ENCODE measurements around the gene PAPOLA. TPM values are rescaled to one million over a fixed set of nuclear protein-coding genes. Genes with fewer than 3 reads are reported as not detected.

The PAPOLA gene
- total RNA-seq, 5 donors from 2014 or later (not counting 1 experiment from before 2014, with no cell fraction given), result 168 to 207 (median 183) TPM

DNA sequence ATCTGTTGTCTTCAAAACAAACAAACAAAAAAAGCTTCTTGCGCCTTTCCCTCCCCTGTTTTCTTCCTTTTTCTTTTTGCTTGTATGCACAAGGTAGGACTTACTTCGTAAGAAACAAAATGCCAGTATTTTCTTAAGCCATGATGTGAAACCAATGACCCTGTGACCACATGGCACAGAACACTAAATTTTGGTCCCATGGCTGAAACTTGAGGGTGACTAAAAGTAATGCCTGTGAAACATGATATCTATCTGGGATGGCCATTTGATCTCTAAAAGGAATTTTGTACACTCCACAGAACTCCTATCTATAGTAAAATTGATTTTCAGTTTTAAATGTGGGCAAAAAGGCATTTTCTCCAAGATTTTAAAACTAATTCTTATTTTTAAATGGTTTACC, 63.6 kb downstream of the PAPOLA start:
- Histone ChIP-seq H3K36me3 (ENCODE audit: control insufficient read depth in 2 of 2, extremely low read depth in 1 of 2, insufficient read depth in 1 of 2, low read length in 1 of 2) (peaks cover 3 to 31% of the 10 kb centered on the region in 2 donors), H3K4me3 (ENCODE audit: control insufficient read depth in 1 of 2, extremely low read depth in 1 of 2, low read length in 1 of 2) (no peak overlapping the region), H3K9me3 (no peaks in the 10 kb centered on the region), H3K27me3 (replicated peaks in 1 of 2; ENCODE audit: control insufficient read depth in 2 of 2, extremely low read depth in 1 of 2, insufficient read depth in 2 of 2, low read length in 1 of 2) (no peaks in the 10 kb centered on the region), H3K27ac (ENCODE audit: low read length) (no peak overlapping the region), H3K4me1 (ENCODE audit: control insufficient read depth in 1 of 2, extremely low read depth in 1 of 2, insufficient read depth in 2 of 2, low read length in 2 of 2) (no peaks in the 10 kb centered on the region)
- no peak for ATAC-seq (replicated peaks in 1 of 4)
- POLR2A ChIA-PET, result interaction anchor here (0.5 to 0.6 kb wide), 3 partner anchors 10 to 115 kb away, joined by 3 to 6 read pairs (median 4); no protein-coding TSS in a partner anchor
- Mint-ChIP-seq H3K4me3 (no peak overlapping the region), H3K27me3 (no peaks in the 10 kb centered on the region), H3K36me3 (peaks cover 31% of the 10 kb centered on the region), H3K27ac (no peak overlapping the region), H3K9me3 (no peaks in the 10 kb centered on the region), H3K4me1 (peaks cover 0 to 3% (median 0%) of the 10 kb centered on the region in 3 donors)
- CTCF ChIA-PET, result interaction anchor here in 1 of 2 donors (1.1 kb wide), 1 partner anchor 11 kb away, joined by 3 read pairs; no protein-coding TSS in a partner anchor
- no peak for DNase-seq
- no CpG with 5 or more reads among the region's 2 CpGs for WGBS (ENCODE audit: insufficient coverage)

DNA sequence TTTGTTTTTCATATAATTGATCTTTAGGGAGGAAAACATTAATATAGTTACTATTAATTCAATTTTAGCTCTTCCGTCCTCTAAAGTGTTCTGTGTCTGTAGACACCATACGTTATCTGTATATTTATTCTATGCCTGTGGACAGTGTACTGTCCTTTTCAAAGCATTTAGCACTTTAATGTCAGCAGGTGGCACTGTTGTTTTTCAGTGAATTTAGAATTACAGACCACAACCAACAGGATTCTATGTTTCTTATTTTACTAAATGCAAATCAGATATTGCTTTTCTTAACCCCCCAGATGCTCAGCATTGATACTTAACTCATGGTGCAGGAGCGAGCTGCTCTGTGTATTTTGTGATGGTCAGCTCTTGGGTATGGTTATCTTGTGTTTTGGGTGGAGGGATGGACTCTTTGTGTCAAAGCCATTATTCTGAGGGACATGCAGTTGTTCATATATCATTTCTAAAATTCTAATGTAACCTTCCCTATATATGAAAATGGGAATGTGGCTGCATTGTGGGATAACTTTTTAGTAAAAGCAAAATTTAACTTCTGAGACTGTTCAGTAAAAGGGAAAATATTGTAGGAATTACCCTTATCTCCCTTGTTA, 65.2 kb downstream of the PAPOLA start:
- H3K4me1 Mint-ChIP-seq, result peaks cover 0 to 3% (median 0%) of the 10 kb centered on the region in 3 donors
- no CpG with 5 or more reads among the region's 3 CpGs for WGBS (ENCODE audit: insufficient coverage)
- H3K36me3 Mint-ChIP-seq, result peaks cover 27% of the 10 kb centered on the region
- H3K4me1 ChIP-seq (ENCODE audit: control insufficient read depth in 1 of 2, extremely low read depth in 1 of 2, insufficient read depth in 2 of 2, low read length in 2 of 2), result no peaks in the 10 kb centered on the region
- ATAC-seq (replicated peaks in 1 of 4) (peak in 1 of 4 experiments; percentile 36), DNase-seq (peak in 2 of 35 experiments; percentile 12 to 52)
- H3K4me3 ChIP-seq (ENCODE audit: control insufficient read depth in 1 of 2, extremely low read depth in 1 of 2, low read length in 1 of 2), result no peak overlapping the region
- H3K36me3 ChIP-seq (ENCODE audit: control insufficient read depth in 2 of 2, extremely low read depth in 1 of 2, insufficient read depth in 1 of 2, low read length in 1 of 2), result peaks cover 3 to 34% of the 10 kb centered on the region in 2 donors
- H3K27ac Mint-ChIP-seq, result peak overlapping the region in 1 of 2 donors; percentile 14
- no peaks in the 10 kb centered on the region for H3K27me3 Mint-ChIP-seq
- H3K4me3 Mint-ChIP-seq, result no peak overlapping the region
- ChIA-PET POLR2A (no interaction called here), CTCF (interaction anchor here in 1 of 2 donors (0.7 to 1.0 kb wide), 2 partner anchors 171 to 174 kb away, joined by 3 to 5 read pairs; no protein-coding TSS in a partner anchor)
- no peaks in the 10 kb centered on the region for H3K9me3 ChIP-seq
- no peak overlapping the region for H3K27ac ChIP-seq (ENCODE audit: low read length)
- no peaks in the 10 kb centered on the region for H3K9me3 Mint-ChIP-seq
- no peaks in the 10 kb centered on the region for H3K27me3 ChIP-seq (replicated peaks in 1 of 2; ENCODE audit: control insufficient read depth in 2 of 2, extremely low read depth in 1 of 2, insufficient read depth in 2 of 2, low read length in 1 of 2)

- Mint-ChIP-seq H3K27me3 (no peaks in the 10 kb centered on the region), H3K9me3 (no peaks in the 10 kb centered on the region), H3K4me3 (no peak overlapping the region), H3K36me3 (peaks cover 33% of the 10 kb centered on the region), H3K4me1 (peaks cover 0 to 3% (median 2%) of the 10 kb centered on the region in 3 donors), H3K27ac (no peak overlapping the region)
- ChIA-PET CTCF (no interaction called here), POLR2A (no interaction called here)
- Histone ChIP-seq H3K4me3 (ENCODE audit: control insufficient read depth in 1 of 2, extremely low read depth in 1 of 2, low read length in 1 of 2) (no peak overlapping the region), H3K9me3 (no peaks in the 10 kb centered on the region), H3K27ac (ENCODE audit: low read length) (no peak overlapping the region), H3K36me3 (ENCODE audit: control insufficient read depth in 2 of 2, extremely low read depth in 1 of 2, insufficient read depth in 1 of 2, low read length in 1 of 2) (peaks cover 3 to 31% of the 10 kb centered on the region in 2 donors), H3K27me3 (replicated peaks in 1 of 2; ENCODE audit: control insufficient read depth in 2 of 2, extremely low read depth in 1 of 2, insufficient read depth in 2 of 2, low read length in 1 of 2) (no peaks in the 10 kb centered on the region), H3K4me1 (ENCODE audit: control insufficient read depth in 1 of 2, extremely low read depth in 1 of 2, insufficient read depth in 2 of 2, low read length in 2 of 2) (no peaks in the 10 kb centered on the region)
- no peak for DNase-seq
- no peak for ATAC-seq (replicated peaks in 1 of 4)
These were observed 66.4 kb downstream of the PAPOLA start for GRCh38 chr14:96568621-96569020.

DNA sequence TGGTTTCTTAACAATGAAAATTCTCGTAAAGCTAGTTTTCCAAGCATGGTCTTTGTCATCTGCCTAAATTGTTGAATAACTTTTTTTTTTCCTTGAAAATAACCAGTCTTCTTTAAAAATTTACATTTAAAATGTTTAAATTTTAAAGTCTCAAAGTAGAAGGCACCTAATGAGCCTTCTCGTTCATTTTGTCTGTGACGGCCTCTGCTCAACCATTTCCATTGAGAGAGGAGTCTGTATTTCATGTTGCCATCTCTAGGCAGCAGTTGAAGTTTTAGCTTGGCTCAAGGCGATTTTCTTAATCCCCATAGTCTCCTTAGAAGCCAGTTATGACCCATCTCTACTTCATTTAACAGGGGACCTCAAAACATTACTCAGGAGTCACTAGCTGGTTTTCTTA, 69.1 kb downstream of the PAPOLA start:
- Histone ChIP-seq H3K4me3 (ENCODE audit: control insufficient read depth in 1 of 2, extremely low read depth in 1 of 2, low read length in 1 of 2) (no peak overlapping the region), H3K27ac (ENCODE audit: low read length) (no peak overlapping the region), H3K36me3 (ENCODE audit: control insufficient read depth in 2 of 2, extremely low read depth in 1 of 2, insufficient read depth in 1 of 2, low read length in 1 of 2) (peaks cover 0 to 19% of the 10 kb centered on the region in 2 donors), H3K27me3 (replicated peaks in 1 of 2; ENCODE audit: control insufficient read depth in 2 of 2, extremely low read depth in 1 of 2, insufficient read depth in 2 of 2, low read length in 1 of 2) (no peaks in the 10 kb centered on the region), H3K9me3 (no peaks in the 10 kb centered on the region), H3K4me1 (ENCODE audit: control insufficient read depth in 1 of 2, extremely low read depth in 1 of 2, insufficient read depth in 2 of 2, low read length in 2 of 2) (no peaks in the 10 kb centered on the region)
- ChIA-PET POLR2A (no interaction called here), CTCF (interaction anchor here (0.6 to 1.1 kb wide), 4 partner anchors 13 to 435 kb away, joined by 3 to 7 read pairs (median 4); no protein-coding TSS in a partner anchor)
- peaks cover 18% of the 10 kb centered on the region for H3K36me3 Mint-ChIP-seq
- H3K9me3 Mint-ChIP-seq, result no peaks in the 10 kb centered on the region
- no peaks in the 10 kb centered on the region for H3K27me3 Mint-ChIP-seq
- ATAC-seq (replicated peaks in 1 of 4), result no peak
- no CpG with 5 or more reads among the region's 4 CpGs for WGBS (ENCODE audit: insufficient coverage)
- peaks cover 6 to 16% (median 14%) of the 10 kb centered on the region in 3 donors for H3K4me1 Mint-ChIP-seq
- H3K27ac Mint-ChIP-seq, result no peak overlapping the region
- no peak overlapping the region for H3K4me3 Mint-ChIP-seq
- DNase-seq, result no peak

DNA sequence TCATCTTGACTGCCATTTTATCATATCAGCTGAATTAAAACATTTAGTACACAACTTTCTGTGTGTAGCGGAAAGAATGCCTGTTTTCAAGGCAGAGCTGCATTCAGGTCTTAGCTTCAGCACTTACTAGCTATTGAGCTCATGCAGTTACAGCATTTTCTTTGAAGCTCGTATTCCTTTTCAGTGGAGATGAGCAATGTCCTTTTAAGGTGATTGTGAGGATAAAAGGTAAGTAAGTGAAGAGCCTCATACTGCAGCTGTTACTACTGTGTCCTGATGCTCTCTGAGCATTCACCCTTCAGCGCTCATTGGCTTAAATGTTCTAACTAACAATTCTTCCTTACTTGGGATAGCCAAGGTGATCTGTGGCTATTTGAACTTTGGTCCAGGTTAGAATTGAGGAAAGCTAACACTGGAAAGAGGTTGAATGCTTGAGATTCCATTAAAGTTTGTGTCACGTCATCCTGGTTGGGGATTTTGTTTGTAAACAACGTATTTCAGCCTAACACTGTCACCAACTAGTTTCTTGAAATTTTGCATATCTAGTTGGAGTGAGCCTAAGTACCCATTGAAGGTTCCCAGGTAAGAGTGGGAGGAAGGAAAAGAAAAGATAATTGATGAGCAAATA, 71.4 kb downstream of the PAPOLA start:
- ATAC-seq (replicated peaks in 1 of 4), result no peak
- no peak overlapping the region for H3K27ac Mint-ChIP-seq
- Histone ChIP-seq H3K4me1 (ENCODE audit: control insufficient read depth in 1 of 2, extremely low read depth in 1 of 2, insufficient read depth in 2 of 2, low read length in 2 of 2) (peaks cover 0 to 6% of the 10 kb centered on the region in 2 experiments), H3K27ac (ENCODE audit: low read length) (no peak overlapping the region), H3K27me3 (replicated peaks in 1 of 2; ENCODE audit: control insufficient read depth in 2 of 2, extremely low read depth in 1 of 2, insufficient read depth in 2 of 2, low read length in 1 of 2) (no peaks in the 10 kb centered on the region), H3K9me3 (no peaks in the 10 kb centered on the region), H3K4me3 (ENCODE audit: control insufficient read depth in 1 of 2, extremely low read depth in 1 of 2, low read length in 1 of 2) (no peak overlapping the region), H3K36me3 (ENCODE audit: control insufficient read depth in 2 of 2, extremely low read depth in 1 of 2, insufficient read depth in 1 of 2, low read length in 1 of 2) (peaks cover 0 to 15% of the 10 kb centered on the region in 2 donors)
- no peak for DNase-seq
- no peaks in the 10 kb centered on the region for H3K9me3 Mint-ChIP-seq
- H3K4me1 Mint-ChIP-seq, result peaks cover 14 to 21% (median 20%) of the 10 kb centered on the region in 3 donors
- peaks cover 13% of the 10 kb centered on the region for H3K36me3 Mint-ChIP-seq
- WGBS (ENCODE audit: insufficient coverage), result 100% methylated on average over 2 of the region's 5 CpGs
- H3K4me3 Mint-ChIP-seq, result no peak overlapping the region
- ChIA-PET POLR2A (no interaction called here), CTCF (no interaction called here)
- H3K27me3 Mint-ChIP-seq, result no peaks in the 10 kb centered on the region

DNA sequence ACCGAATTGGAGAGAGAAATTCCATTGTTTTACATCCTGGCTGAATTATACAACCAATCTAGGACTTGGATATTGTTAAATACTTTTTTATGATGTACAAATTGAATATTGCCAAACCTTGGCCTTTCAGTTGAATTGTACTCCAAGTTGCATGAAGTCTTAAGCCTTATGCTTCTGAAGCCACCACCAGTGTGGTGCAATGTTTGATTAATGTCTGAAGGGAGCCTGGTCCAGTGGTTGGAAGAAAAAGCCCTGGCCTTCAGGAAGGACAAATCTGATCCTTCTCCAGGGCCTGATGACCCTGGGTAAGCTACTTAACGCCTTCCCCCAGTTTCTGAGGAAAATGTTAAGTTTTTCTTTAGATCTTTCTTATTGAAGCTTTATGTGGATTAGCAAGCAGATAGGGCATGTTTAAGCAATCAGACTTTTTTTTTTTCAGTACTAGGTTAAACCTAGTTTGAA, 72.0 kb downstream of the PAPOLA start:
- H3K27me3 Mint-ChIP-seq, result no peaks in the 10 kb centered on the region
- Histone ChIP-seq H3K4me1 (ENCODE audit: control insufficient read depth in 1 of 2, extremely low read depth in 1 of 2, insufficient read depth in 2 of 2, low read length in 2 of 2) (peaks cover 0 to 6% of the 10 kb centered on the region in 2 experiments), H3K27ac (ENCODE audit: low read length) (no peak overlapping the region), H3K27me3 (replicated peaks in 1 of 2; ENCODE audit: control insufficient read depth in 2 of 2, extremely low read depth in 1 of 2, insufficient read depth in 2 of 2, low read length in 1 of 2) (no peaks in the 10 kb centered on the region), H3K4me3 (ENCODE audit: control insufficient read depth in 1 of 2, extremely low read depth in 1 of 2, low read length in 1 of 2) (no peak overlapping the region), H3K9me3 (no peaks in the 10 kb centered on the region), H3K36me3 (ENCODE audit: control insufficient read depth in 2 of 2, extremely low read depth in 1 of 2, insufficient read depth in 1 of 2, low read length in 1 of 2) (peaks cover 0 to 15% of the 10 kb centered on the region in 2 donors)
- no peak overlapping the region for H3K27ac Mint-ChIP-seq
- ATAC-seq (replicated peaks in 1 of 4), result no peak
- no peak overlapping the region for H3K4me3 Mint-ChIP-seq
- ChIA-PET CTCF (no interaction called here), POLR2A (no interaction called here)
- H3K4me1 Mint-ChIP-seq, result peaks cover 14 to 21% (median 20%) of the 10 kb centered on the region in 3 donors
- no CpG with 5 or more reads among the region's 2 CpGs for WGBS (ENCODE audit: insufficient coverage)
- no peak for DNase-seq
- no peaks in the 10 kb centered on the region for H3K9me3 Mint-ChIP-seq
- H3K36me3 Mint-ChIP-seq, result peaks cover 13% of the 10 kb centered on the region

Measured in T-cell (primary cell).